Uterus (tissue), 4 donors: ENCODE results near the gene SLC29A2. TPM values are rescaled to one million over a fixed set of nuclear protein-coding genes. Genes with fewer than 3 reads are reported as not detected.

Experiments used
- DNase-seq, 2 donors: peaks; one replicate each; pipeline ENCODE4 v3.0.0-alpha.2; 2019 to 2020
- H3K27ac ChIP-seq, 2 donors: fragments of 200-600 bp; sonication (generic); 1 replicate in 1 of 2; 2 replicates in 1 of 2; pipeline ENCODE4 v1.5.1; 2016 to 2018
- H3K27me3 ChIP-seq, 2 donors: fragments of 200-600 bp; sonication (generic); one replicate each; pipeline ENCODE4 v1.5.1; 2018 to 2019; ENCODE audit warnings: control low read depth in 1 of 2
- H3K36me3 ChIP-seq, 2 donors: fragments of 200-600 bp; sonication (generic); one replicate each; pipeline ENCODE4 v1.5.1; 2019; ENCODE audit warnings: control low read depth in 1 of 2
- H3K4me1 ChIP-seq, 2 donors: fragments of 200-600 bp; sonication (generic); one replicate each; pipeline ENCODE4 v1.5.1; 2018 to 2019; ENCODE audit warnings: control low read depth in 1 of 2
- H3K4me3 ChIP-seq, 2 donors: fragments of 200-600 bp; sonication (generic); 1 replicate in 1 of 2; 2 replicates in 1 of 2; pipeline ENCODE4 v1.5.1; 2018 to 2019; ENCODE audit warnings: mild to moderate bottlenecking in 1 of 2
- H3K9me3 ChIP-seq, 2 donors: fragments of 200-600 bp; sonication (generic); one replicate each; pipeline ENCODE4 v1.5.1; 2019; ENCODE audit warnings: control low read depth in 1 of 2
- POLR2A ChIP-seq, 2 donors: fragments of 450-650 bp; IDR thresholded peaks; one replicate each; pipeline ENCODE4 v1.6.1; 2016; ENCODE audit warnings: antibody characterized with exemption in 2 of 2, mild to moderate bottlenecking in 1 of 2, moderate library complexity in 1 of 2
- intact Hi-C: fragments of 100-400 bp; cut with DNase I; formaldehyde crosslinking; loops from one replicate; pipeline ENCODE4 v1.15.1; 2023; ENCODE audit warnings: low total_unique reads
- total RNA-seq, 4 donors: library from RNA; depleted of rRNA in 3 of 4; stranded (reverse); fragments of >200 nt in 3 of 4; gene quantifications; one replicate each; pipeline versions ENCODE4 v1.1.0 to v1.2.4, GENCODE V29; 2014 to 2023
- TF ChIP-seq, protein P1 (sequence below), 4 experiments: fragments of 200-600 bp in 2 of 4; fragments of 450-650 bp in 2 of 4; sonication (generic) in 2 of 4; IDR thresholded peaks; one replicate each; pipeline ENCODE4 v1.5.1; 2016 to 2019; ENCODE audit warnings: antibody characterized with exemption in 4 of 4, mild to moderate bottlenecking in 2 of 4, moderate library complexity in 1 of 4
- donor health status: DM: yes; HTN: yes; CAD: no.

SLC29A2 gene
- total RNA-seq, 4 donors from 2014 or later: 0.26 to 3.5 (median 1.5) TPM; not detected in 1

DNA sequence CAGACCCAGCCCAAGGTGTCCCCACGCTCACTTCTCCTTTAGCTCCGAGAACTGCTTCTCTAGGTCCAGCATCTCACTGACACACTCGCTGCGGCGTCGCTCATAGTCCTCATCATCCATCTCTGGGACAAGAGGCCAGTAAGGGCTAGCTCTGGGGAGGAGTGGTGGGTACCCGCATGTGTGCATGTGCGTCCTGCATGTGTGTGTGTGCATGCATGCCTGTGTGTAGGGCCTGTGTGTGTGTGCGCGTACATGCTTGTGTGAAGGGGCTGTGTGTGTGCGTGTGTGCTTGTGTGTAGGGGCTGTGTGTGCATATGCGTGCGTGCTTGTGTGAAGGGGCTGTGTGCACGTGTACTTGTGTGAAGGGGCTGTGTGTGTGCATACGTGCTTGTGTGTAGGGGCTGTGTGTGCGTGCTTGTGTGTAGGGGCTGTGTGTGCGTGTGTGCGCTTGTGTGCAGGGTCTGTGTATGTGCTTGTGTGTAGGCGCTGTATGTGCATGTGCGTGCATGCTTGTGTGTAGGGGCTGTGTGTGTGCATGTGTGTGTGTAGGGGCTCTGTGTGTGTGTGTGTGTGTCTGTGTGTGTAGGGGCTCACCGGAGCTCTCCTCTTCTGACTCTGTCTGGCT is 29.9 kb downstream of the SLC29A2 start:
- Histone ChIP-seq H3K4me3 (no peak overlapping the region), H3K9me3 (no peaks in the 10 kb centered on the region), H3K27me3 (no peaks in the 10 kb centered on the region), H3K4me1 (peaks cover 12% of the 10 kb centered on the region in 2 donors), H3K36me3 (no peaks in the 10 kb centered on the region), H3K27ac (no peak overlapping the region)
- intact Hi-C loops: no loop called here
- DNase-seq: no peak
- TF ChIP-seq POLR2A (IDR thresholded peaks at IDR 0.05): no peak
- TF ChIP-seq, protein P1, sequence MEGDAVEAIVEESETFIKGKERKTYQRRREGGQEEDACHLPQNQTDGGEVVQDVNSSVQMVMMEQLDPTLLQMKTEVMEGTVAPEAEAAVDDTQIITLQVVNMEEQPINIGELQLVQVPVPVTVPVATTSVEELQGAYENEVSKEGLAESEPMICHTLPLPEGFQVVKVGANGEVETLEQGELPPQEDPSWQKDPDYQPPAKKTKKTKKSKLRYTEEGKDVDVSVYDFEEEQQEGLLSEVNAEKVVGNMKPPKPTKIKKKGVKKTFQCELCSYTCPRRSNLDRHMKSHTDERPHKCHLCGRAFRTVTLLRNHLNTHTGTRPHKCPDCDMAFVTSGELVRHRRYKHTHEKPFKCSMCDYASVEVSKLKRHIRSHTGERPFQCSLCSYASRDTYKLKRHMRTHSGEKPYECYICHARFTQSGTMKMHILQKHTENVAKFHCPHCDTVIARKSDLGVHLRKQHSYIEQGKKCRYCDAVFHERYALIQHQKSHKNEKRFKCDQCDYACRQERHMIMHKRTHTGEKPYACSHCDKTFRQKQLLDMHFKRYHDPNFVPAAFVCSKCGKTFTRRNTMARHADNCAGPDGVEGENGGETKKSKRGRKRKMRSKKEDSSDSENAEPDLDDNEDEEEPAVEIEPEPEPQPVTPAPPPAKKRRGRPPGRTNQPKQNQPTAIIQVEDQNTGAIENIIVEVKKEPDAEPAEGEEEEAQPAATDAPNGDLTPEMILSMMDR (IDR thresholded peaks at IDR 0.05): no peak

GRCh38 chr11:66340596-66341501 is 30.7 kb downstream of the SLC29A2 start:
- Histone ChIP-seq H3K9me3 (no peaks in the 10 kb centered on the region), H3K27me3 (no peaks in the 10 kb centered on the region), H3K4me3 (no peak overlapping the region), H3K4me1 (peaks cover 5% of the 10 kb centered on the region in 2 donors), H3K36me3 (no peaks in the 10 kb centered on the region), H3K27ac (no peak overlapping the region)
- DNase-seq: no peak
- intact Hi-C loops: no loop called here
- TF ChIP-seq, protein P1 (IDR thresholded peaks at IDR 0.05): no peak
- no peak for TF ChIP-seq POLR2A (IDR thresholded peaks at IDR 0.05)

DNA sequence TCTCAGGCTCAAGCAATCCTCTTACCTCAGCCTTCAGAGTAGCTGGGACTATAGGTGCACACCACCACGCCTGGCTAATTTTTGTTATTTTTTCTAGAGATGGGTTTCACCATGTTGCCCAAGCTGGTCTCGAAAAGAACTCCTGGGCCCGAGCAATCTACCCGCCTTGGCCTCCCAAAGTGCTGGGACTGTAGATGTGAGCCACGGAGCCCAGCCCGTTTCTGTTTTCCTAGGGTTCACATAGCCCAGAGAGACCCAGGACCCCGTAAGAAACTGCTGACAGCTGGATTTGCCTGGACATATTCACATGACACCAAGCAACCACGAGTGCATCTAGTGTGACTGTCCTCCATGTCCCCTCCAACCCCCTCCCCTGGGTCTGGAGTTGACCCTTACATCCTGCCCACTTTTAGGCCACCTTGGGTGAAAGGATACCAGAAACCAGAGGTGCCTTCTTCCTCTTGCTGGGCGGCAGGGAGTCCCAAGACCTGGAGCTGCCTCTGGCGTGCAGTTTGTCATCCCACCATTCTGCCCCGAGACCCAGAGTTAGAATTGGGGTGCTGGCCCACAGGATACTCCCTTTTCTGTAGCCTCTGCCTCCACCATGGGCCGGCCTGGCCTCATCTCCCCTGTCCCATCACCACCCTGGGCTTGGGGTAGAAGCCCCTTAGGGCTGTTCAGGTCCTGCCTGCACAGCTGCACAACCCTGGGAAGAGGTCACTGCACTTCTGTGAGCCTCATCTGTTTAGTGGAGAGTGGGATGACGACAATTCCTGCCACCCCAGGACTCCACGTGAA is 31.7 kb downstream of the SLC29A2 start:
- intact Hi-C loops: no loop called here
- no peaks in the 10 kb centered on the region for H3K36me3 ChIP-seq

GRCh38 chr11:66339162-66339675 is 32.3 kb downstream of the SLC29A2 start:
- Histone ChIP-seq H3K27me3 (no peaks in the 10 kb centered on the region), H3K36me3 (no peaks in the 10 kb centered on the region), H3K4me1 (peaks cover 3 to 12% of the 10 kb centered on the region in 2 donors), H3K4me3 (no peak overlapping the region), H3K9me3 (no peaks in the 10 kb centered on the region), H3K27ac (no peak overlapping the region)
- no peak for DNase-seq
- intact Hi-C loops: no loop called here
- TF ChIP-seq, protein P1 (IDR thresholded peaks at IDR 0.05): no peak
- TF ChIP-seq POLR2A (IDR thresholded peaks at IDR 0.05): no peak

More for the DNA sequence above, 31.7 kb downstream of the SLC29A2 start:
- peaks cover 3 to 12% of the 10 kb centered on the region in 2 donors for H3K4me1 ChIP-seq
- no peaks in the 10 kb centered on the region for H3K9me3 ChIP-seq
- H3K4me3 ChIP-seq: no peak overlapping the region
- TF ChIP-seq, protein P1 (IDR thresholded peaks at IDR 0.05): no peak
- no peak for TF ChIP-seq POLR2A (IDR thresholded peaks at IDR 0.05)
- H3K27me3 ChIP-seq: no peaks in the 10 kb centered on the region
- no peak for DNase-seq
- no peak overlapping the region for H3K27ac ChIP-seq
